Gastroesophageal sphincter (tissue), 4 donors: ENCODE results near the gene SDHA. TPM values are rescaled to one million over a fixed set of nuclear protein-coding genes. Genes with fewer than 3 reads are reported as not detected.

Experiments used
- ATAC-seq: fragments of 150-250 bp; one replicate; pipeline ENCODE4 v1.9.1; 2016; ENCODE audit warnings: mild to moderate bottlenecking, moderate library complexity
- H3K27ac ChIP-seq, 4 donors: fragments of 200-600 bp; sonication (generic) in 3 of 4; 1 replicate in 3 of 4; 2 replicates in 1 of 4; pipeline ENCODE4 v1.5.1; 2016 to 2019
- H3K27me3 ChIP-seq: fragments of 200-600 bp; sonication (generic); one replicate; pipeline ENCODE4 v1.5.1; 2019
- H3K36me3 ChIP-seq, 2 donors: fragments of 200-600 bp; sonication (generic); one replicate each; pipeline ENCODE4 v1.5.1; 2019; ENCODE audit warnings: control low read depth in 1 of 2
- H3K4me1 ChIP-seq, 3 donors: fragments of 200-600 bp; sonication (generic); 1 replicate in 2 of 3; 2 replicates in 1 of 3; pipeline ENCODE4 v1.5.1; 2016 to 2019; ENCODE audit warnings: control low read depth in 2 of 3
- H3K4me3 ChIP-seq, 2 donors: fragments of 200-600 bp; sonication (generic); one replicate each; pipeline ENCODE4 v1.5.1; 2019; ENCODE audit warnings: mild to moderate bottlenecking in 1 of 2, moderate library complexity in 1 of 2
- H3K9me3 ChIP-seq, 3 donors: fragments of 200-600 bp; sonication (generic); one replicate each; pipeline ENCODE4 v1.5.1; 2017 to 2019; ENCODE audit warnings: control low read depth in 2 of 3
- EP300 ChIP-seq: sonication (generic); formaldehyde crosslinking; IDR thresholded peaks from one replicate; pipeline ENCODE4 v1.6.1; 2017; ENCODE audit warnings: antibody characterized with exemption, mild to moderate bottlenecking
- POLR2A ChIP-seq, 2 donors: fragments of 450-650 bp; IDR thresholded peaks; one replicate each; pipeline ENCODE4 v1.6.1; 2017; ENCODE audit warnings: antibody characterized with exemption in 2 of 2, mild to moderate bottlenecking in 2 of 2, moderate library complexity in 1 of 2
- POLR2AphosphoS5 ChIP-seq: sonication (generic); formaldehyde crosslinking; IDR thresholded peaks from one replicate; pipeline ENCODE4 v1.6.1; 2017; ENCODE audit warnings: antibody characterized with exemption
- WGBS, 2 donors: methylation state at CpG; one replicate each; pipeline ENCODE4 v1.1.5; 2018; ENCODE audit warnings: low coverage in 1 of 2; 5-methylcytosine and 5-hydroxymethylcytosine counted together
- total RNA-seq, 4 donors: library from RNA; depleted of rRNA; stranded (reverse); fragments of >200 nt; gene quantifications; one replicate each; pipeline ENCODE4 v1.1.0, GENCODE V29; 2016
- TF ChIP-seq, protein P1 (sequence below), 4 experiments: fragments of 200-600 bp in 2 of 4; fragments of 450-650 bp in 2 of 4; sonication (generic) in 1 of 4; IDR thresholded peaks; one replicate each; pipeline ENCODE4 v1.5.1; 2017 to 2019; ENCODE audit warnings: antibody characterized with exemption in 4 of 4, mild to moderate bottlenecking in 2 of 4, moderate library complexity in 2 of 4

Gene SDHA
- total RNA-seq, 4 donors from 2014 or later, result 85.8 to 149 (median 110) TPM

DNA sequence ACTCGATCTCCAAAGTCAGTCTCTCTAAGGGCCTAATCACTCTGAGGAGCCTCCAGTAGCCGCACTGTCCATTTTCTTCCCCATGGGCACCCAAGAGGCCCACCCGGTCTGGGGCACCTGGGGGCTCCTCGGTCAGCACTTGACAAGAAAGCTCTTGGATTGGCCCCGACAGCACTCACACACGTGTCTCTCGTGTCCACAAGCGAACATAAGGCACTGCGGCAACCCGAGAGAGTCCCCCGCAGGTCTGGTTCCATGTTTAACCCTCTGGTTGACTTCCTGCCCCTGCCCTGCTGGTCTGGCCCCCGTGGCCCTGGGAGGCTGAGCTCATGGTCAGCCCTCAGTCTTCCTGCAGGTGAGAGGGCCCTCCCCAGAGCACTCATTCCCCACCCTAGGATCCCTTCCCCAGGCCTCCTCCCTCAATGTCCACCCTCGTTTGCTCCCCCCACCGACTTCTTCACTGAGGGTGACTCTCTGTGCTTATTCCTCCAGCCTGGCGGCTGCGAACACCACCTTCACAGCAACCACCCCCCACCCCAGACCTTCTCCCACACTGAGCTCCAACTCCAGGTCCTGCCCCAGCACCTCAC, 43.1 kb upstream of the SDHA start:
- Histone ChIP-seq H3K9me3 (no peaks in the 10 kb centered on the region), H3K4me3 (no peak overlapping the region), H3K27ac (no peak overlapping the region), H3K27me3 (peaks cover 9% of the 10 kb centered on the region), H3K4me1 (no peaks in the 10 kb centered on the region), H3K36me3 (no peaks in the 10 kb centered on the region)
- TF ChIP-seq POLR2A (IDR thresholded peaks at IDR 0.05), result no peak
- TF ChIP-seq, protein P1, sequence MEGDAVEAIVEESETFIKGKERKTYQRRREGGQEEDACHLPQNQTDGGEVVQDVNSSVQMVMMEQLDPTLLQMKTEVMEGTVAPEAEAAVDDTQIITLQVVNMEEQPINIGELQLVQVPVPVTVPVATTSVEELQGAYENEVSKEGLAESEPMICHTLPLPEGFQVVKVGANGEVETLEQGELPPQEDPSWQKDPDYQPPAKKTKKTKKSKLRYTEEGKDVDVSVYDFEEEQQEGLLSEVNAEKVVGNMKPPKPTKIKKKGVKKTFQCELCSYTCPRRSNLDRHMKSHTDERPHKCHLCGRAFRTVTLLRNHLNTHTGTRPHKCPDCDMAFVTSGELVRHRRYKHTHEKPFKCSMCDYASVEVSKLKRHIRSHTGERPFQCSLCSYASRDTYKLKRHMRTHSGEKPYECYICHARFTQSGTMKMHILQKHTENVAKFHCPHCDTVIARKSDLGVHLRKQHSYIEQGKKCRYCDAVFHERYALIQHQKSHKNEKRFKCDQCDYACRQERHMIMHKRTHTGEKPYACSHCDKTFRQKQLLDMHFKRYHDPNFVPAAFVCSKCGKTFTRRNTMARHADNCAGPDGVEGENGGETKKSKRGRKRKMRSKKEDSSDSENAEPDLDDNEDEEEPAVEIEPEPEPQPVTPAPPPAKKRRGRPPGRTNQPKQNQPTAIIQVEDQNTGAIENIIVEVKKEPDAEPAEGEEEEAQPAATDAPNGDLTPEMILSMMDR (IDR thresholded peaks at IDR 0.05), result no peak
- TF ChIP-seq EP300, result no peak
- TF ChIP-seq POLR2AphosphoS5, result no peak
- WGBS, 2 donors, result 94 to 100% methylated on average over 2 to 16 of the region's 16 CpGs
- no peak for ATAC-seq

DNA sequence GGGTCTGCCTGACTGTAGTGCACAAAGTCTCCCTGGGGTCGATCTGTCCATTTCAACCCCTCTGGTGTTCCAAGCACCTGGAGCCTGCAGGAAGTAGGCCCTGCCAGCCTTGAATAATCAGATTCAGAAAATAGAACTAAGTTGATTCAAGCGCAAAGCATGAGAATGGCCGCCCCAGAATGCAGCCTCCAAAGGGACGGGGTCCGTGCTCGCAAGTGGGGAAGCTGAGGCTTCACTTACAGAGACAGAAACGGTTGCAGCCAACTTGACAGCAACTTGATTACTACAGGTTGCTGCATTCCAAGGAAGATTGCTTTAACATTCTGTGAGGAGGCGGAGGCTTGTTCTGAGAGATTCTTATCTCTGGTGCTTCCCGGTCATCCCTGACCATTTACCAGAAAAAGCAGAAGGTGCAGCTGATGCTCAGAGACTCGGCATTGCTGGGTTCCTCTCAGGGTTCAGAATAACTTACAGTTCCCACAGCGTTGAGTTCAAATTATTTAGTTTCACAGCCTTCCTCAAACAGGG, 41.8 kb upstream of the SDHA start:
- peaks cover 21% of the 10 kb centered on the region for H3K27me3 ChIP-seq
- WGBS, 2 donors, result 85 to 86% methylated on average over 6 to 10 of the region's 11 CpGs
- no peak overlapping the region for H3K4me3 ChIP-seq
- H3K27ac ChIP-seq, result no peak overlapping the region
- TF ChIP-seq, protein P1 (IDR thresholded peaks at IDR 0.05), result no peak
- H3K9me3 ChIP-seq, result no peaks in the 10 kb centered on the region
- no peak for ATAC-seq
- H3K36me3 ChIP-seq, result no peaks in the 10 kb centered on the region
- no peaks in the 10 kb centered on the region for H3K4me1 ChIP-seq

DNA sequence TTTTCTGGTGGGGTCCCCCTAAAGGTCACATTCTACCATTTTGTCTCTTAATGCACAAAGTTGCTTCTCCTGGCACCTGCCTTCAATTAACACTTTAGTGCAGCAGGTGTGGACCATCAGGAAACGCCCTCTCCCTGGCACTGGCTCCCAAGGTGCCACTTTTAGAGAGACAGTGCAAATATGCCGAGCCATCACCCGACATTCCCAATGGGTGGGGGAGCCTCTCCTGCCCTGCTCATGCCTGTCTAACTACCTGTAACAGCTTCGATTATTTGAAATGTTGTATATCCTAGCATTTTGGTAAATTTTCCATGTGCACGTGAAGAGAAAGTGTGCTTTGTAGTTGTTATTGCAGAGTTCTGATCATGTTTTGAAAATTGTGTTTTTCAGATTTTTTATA, 40.0 kb upstream of the SDHA start:
- Histone ChIP-seq H3K4me1 (no peaks in the 10 kb centered on the region), H3K4me3 (no peak overlapping the region), H3K27ac (no peak overlapping the region), H3K36me3 (no peaks in the 10 kb centered on the region), H3K27me3 (peaks cover 26% of the 10 kb centered on the region), H3K9me3 (no peaks in the 10 kb centered on the region)
- 87 to 88% methylated on average over 4 to 5 of the region's 5 CpGs for WGBS, 2 donors
- no peak for ATAC-seq
- TF ChIP-seq EP300, result no peak
- TF ChIP-seq POLR2A (IDR thresholded peaks at IDR 0.05), result no peak
- no peak for TF ChIP-seq POLR2AphosphoS5
- TF ChIP-seq, protein P1 (IDR thresholded peaks at IDR 0.05), result no peak

DNA sequence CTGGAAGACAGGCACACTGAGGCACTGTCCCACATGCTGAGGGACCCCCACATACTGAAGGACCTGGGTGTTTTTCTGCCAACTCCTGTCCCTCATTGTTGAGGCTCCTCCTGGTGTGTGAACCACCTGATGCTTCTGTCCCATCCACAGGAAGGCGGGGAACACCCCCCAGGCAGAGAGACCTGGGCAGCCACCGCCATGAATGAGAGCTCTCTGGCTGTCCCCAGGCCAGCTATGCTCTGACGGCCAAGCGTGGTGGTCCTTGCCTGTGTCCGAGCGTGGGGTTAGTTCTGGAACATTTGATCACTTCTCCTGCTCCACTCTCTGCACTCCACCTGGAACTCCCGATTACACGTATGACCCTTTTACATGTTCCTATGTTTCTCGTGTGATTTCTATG, 38.7 kb upstream of the SDHA start:
- no peak overlapping the region for H3K4me3 ChIP-seq
- no peaks in the 10 kb centered on the region for H3K9me3 ChIP-seq
- H3K27ac ChIP-seq, result no peak overlapping the region
- TF ChIP-seq EP300 (no peak), POLR2AphosphoS5 (no peak), POLR2A (IDR thresholded peaks at IDR 0.05) (no peak)
- TF ChIP-seq, protein P1 (IDR thresholded peaks at IDR 0.05), result no peak
- WGBS, 2 donors, result 71 to 77% methylated on average over 4 to 8 of the region's 9 CpGs
- peaks cover 25% of the 10 kb centered on the region for H3K27me3 ChIP-seq
- no peaks in the 10 kb centered on the region for H3K36me3 ChIP-seq
- no peak for ATAC-seq
- H3K4me1 ChIP-seq, result no peaks in the 10 kb centered on the region

DNA sequence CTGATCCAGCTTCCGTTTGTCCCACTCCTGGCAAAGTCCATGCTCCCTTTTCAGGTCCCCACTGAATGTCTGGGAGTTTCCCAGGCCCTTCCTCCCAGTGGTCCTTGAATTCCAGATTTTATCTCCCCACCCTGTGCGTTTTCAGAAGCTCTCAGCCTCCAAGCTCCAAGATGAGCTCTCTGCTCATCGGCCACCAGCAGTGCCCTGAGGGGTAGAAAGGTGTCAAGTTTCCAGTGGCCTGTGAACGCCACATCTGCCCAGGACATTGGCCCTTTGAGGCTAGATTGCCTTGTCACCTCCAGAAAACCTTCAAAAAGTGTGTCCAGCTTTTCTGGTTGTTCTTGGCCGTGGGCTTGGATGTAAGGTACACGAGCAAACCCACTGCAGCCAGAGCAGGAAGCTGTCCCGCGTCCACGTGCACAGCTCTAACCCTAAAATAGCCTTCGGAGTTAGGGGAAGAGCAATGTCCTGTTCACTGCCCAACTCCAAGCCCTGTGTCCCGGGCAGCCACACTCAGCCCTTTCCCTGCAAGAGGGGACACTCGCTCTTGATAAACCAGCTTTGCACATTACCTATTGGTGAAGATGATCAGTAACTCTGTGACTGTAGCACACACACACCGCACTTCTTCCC, 37.7 kb upstream of the SDHA start:
- Histone ChIP-seq H3K4me1 (no peaks in the 10 kb centered on the region), H3K9me3 (no peaks in the 10 kb centered on the region), H3K36me3 (no peaks in the 10 kb centered on the region), H3K4me3 (no peak overlapping the region), H3K27me3 (peaks cover 25% of the 10 kb centered on the region), H3K27ac (no peak overlapping the region)
- no peak for ATAC-seq
- TF ChIP-seq, protein P1 (IDR thresholded peaks at IDR 0.05), result no peak
- TF ChIP-seq EP300 (no peak), POLR2A (IDR thresholded peaks at IDR 0.05) (no peak), POLR2AphosphoS5 (no peak)
- WGBS, 2 donors, result 74 to 75% methylated on average over 4 to 7 of the region's 13 CpGs
